Medulla oblongata (tissue), 1 donor: Measurements from ENCODE around the gene C10orf120.

Experiments used
- DNase-seq: peaks from one replicate; pipeline ENCODE4 v3.0.0-alpha.2; 2015; ENCODE audit errors: extremely low spot score

The C10orf120 gene

GRCh38 chr10:122699796-122700455 is at the start of gene C10orf120:
TSS of gene C10orf120 (minus strand) at chr10:122699846. CDS start at chr10:122699790, 56 bp downstream.
- DNase-seq, result peak; percentile 20

GRCh38 chr10:122748496-122748895 is 48.9 kb upstream of the C10orf120 start:
- no peak for DNase-seq

GRCh38 chr10:122746408-122746807 is 46.8 kb upstream of the C10orf120 start:
- no peak for DNase-seq

GRCh38 chr10:122744257-122744656 is 44.6 kb upstream of the C10orf120 start:
- no peak for DNase-seq

- no peak for DNase-seq
Measured at GRCh38 chr10:122740640-122741039, 41.0 kb upstream of the C10orf120 start.

- DNase-seq, result no peak
Measured at GRCh38 chr10:122738031-122738430, 38.4 kb upstream of the C10orf120 start.

- DNase-seq, result no peak
Measured at GRCh38 chr10:122733931-122734665, 34.5 kb upstream of the C10orf120 start.

GRCh38 chr10:122733443-122733842 is 33.8 kb upstream of the C10orf120 start:
- DNase-seq, result no peak

GRCh38 chr10:122730238-122730637 is 30.6 kb upstream of the C10orf120 start:
- DNase-seq, result no peak

GRCh38 chr10:122729126-122729525 is 29.5 kb upstream of the C10orf120 start:
- DNase-seq, result no peak

- DNase-seq, result no peak
Measured at GRCh38 chr10:122727426-122727825, 27.8 kb upstream of the C10orf120 start.

GRCh38 chr10:122725768-122726167 is 26.1 kb upstream of the C10orf120 start:
- no peak for DNase-seq

GRCh38 chr10:122725006-122725405 is 25.4 kb upstream of the C10orf120 start:
- DNase-seq, result no peak

- no peak for DNase-seq
Measured at GRCh38 chr10:122721111-122721510, 21.5 kb upstream of the C10orf120 start.

- no peak for DNase-seq
Measured at GRCh38 chr10:122716025-122716424, 16.4 kb upstream of the C10orf120 start.

- DNase-seq, result no peak
Measured at GRCh38 chr10:122715576-122715975, 15.9 kb upstream of the C10orf120 start.

- DNase-seq, result no peak
Measured at GRCh38 chr10:122713091-122713885, 13.6 kb upstream of the C10orf120 start.

GRCh38 chr10:122710576-122710975 is 10.9 kb upstream of the C10orf120 start:
- no peak for DNase-seq

GRCh38 chr10:122709971-122710370 is 10.3 kb upstream of the C10orf120 start:
- DNase-seq, result no peak

- DNase-seq, result no peak
Measured at GRCh38 chr10:122707535-122707934, 7.9 kb upstream of the C10orf120 start.

GRCh38 chr10:122706947-122707346 is 7.3 kb upstream of the C10orf120 start:
- no peak for DNase-seq

- no peak for DNase-seq
Measured at GRCh38 chr10:122706467-122706866, 6.8 kb upstream of the C10orf120 start.
